NCI-H1092 treated with DMSO at 0.1 percent for 48 hours (cell line): Measurements from ENCODE around the gene SLC8A2.
A peak's percentile ranks its signal among the peaks of the same experiment; 100 is the strongest.

Experiments
- DNase-seq: peaks from one replicate; lab custom pipeline; 2025; lab: John Stamatoyannopoulos, UW

Gene SLC8A2

DNA sequence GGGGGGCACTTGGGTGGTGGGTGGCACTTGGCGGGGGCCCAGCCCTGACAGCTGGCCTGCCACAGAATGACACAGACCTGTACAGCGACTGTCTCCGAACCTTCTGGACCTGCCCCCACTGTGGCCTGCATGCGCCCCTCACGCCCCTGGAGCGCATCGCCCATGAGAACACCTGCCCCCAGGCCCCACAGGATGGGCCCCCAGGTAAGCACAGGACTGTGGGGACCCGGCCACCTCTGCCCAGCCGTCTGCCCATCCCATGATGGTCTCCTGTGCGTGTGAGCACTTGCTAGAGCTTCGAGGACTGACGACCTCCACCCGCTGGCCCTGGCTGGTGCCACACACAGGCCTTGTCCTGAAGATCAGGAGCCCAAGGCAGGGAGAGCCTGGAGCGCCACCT, 90.6 kb downstream of the SLC8A2 start:
- DNase-seq, result no peak

DNA sequence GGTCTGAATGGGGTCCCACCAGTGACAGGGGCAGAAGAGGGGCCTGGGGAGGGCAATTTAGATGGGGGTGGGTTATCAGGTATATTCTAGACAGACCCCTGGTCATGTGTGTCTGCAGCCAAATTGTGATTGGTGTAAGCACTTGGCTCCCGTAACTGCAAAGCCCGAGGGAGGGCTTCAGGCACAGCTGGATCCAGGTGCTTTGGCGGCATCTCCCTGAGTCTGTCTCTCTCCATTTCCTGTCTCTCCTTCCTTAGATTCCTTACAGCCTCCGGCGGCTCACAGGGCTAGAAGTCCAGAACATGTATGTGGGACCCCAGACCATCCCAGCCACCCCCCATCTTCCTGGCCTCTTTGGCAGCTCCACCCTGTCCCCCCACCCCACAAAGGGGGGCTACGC, 91.1 kb downstream of the SLC8A2 start:
- no peak for DNase-seq

DNA sequence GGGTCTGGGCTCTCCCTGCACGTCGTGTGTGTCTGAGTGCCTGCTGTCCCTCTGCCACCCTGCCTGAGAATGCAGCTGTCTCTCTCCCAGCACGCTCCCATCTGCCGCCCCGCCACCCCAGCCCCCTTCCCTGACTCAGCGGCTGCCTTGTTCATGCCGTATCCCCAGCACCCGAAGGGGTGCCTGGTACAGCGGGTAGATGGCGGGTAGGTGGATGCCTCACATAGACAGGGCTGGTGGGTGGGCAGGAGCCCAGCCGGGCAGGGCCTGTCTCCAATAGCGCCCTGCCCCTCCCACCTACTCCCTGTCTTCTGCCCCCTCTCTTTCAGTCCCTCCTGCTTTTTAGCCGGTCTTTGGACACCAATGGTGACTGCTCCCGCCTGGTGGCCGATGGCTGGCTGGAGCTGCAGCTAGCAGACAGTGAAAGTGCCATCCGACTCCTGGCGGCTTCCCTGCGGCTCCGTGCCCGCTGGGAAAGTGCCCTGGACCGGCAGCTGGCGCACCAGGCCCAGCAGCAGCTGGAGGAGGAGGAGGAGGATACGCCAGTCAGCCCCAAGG, 92.2 kb downstream of the SLC8A2 start:
- DNase-seq, result peak; percentile 20

DNA sequence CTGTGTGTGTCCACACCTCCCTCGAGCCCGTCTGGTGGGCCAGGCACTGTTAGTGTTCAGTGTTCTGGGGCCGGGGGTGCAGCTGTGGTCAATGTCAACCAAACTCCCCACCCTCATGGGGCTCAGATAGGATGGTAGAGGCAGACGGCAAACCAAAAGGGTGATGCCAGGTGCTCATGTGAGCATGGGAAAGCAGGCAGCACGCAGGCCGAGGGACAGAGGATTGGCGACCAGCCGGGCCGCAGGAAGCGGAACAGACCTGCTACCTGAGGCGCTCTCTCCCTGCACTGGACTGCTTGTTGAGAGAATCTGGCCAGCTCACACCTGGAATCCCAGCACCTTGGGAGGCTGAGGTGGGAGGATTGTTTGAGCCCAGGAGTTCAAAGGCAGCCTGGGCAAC, 93.4 kb downstream of the SLC8A2 start:
- DNase-seq, result no peak
